GM12878 (cell line): ENCODE results near the gene LRP1B.

Experiments used
- CTCF ChIP-seq, 3 experiments: IDR thresholded peaks in 2 of 3; conservative IDR thresholded peaks in 1 of 3; 2 replicates each; pipeline ENCODE4 v1.5.1; 2011; ENCODE audit warnings: low read depth in 3 of 3, low read length in 3 of 3, mild to moderate bottlenecking in 3 of 3, control low read depth in 2 of 3, moderate library complexity in 2 of 3, inconsistent platforms in 1 of 3, mixed read lengths in 1 of 3; ENCODE audit not compliant: control insufficient read depth in 2 of 3, insufficient read depth in 1 of 3; ENCODE audit errors: extremely low read depth in 1 of 3
- EGR1 ChIP-seq, 2 experiments: IDR thresholded peaks; 1 replicate in 1 of 2; 2 replicates in 1 of 2; pipeline ENCODE4 v1.6.1; 2011 to 2012; ENCODE audit warnings: low read depth in 2 of 2, low read length in 2 of 2, borderline replicate concordance in 1 of 2, mild to moderate bottlenecking in 1 of 2, moderate library complexity in 1 of 2
- JUNB ChIP-seq: IDR thresholded peaks from 2 replicates; pipeline ENCODE4 v1.6.1; 2016; ENCODE audit warnings: antibody characterized with exemption, mild to moderate bottlenecking
- ZBTB11 ChIP-seq: fragments of 450-650 bp; formaldehyde crosslinking; IDR thresholded peaks from 2 replicates; pipeline ENCODE4 v1.5.0; 2022; ENCODE audit warnings: mild to moderate bottlenecking, missing genetic modification characterization
- ZZZ3 ChIP-seq: IDR thresholded peaks from 2 replicates; pipeline ENCODE4 v1.6.1; 2011; ENCODE audit warnings: low read depth; ENCODE audit not compliant: control insufficient read depth, insufficient read length

GRCh38 chr2:140975237-140975636 is 1155.6 kb downstream of the LRP1B start:
- TF ChIP-seq CTCF (IDR thresholded peaks at IDR 0.05 in 2 of 3, conservative IDR thresholded peaks at IDR 0.05 in 1 of 3; ENCODE audit: control insufficient read depth in 2 of 3, extremely low read depth in 1 of 3, insufficient read depth in 1 of 3, low read depth in 3 of 3, low read length in 3 of 3) (no peak), EGR1 (IDR thresholded peaks at IDR 0.05; ENCODE audit: borderline replicate concordance in 1 of 2, low read depth in 2 of 2, low read length in 2 of 2) (no peak), JUNB (no peak), ZZZ3 (no peak), ZBTB11 (CRISPR knock-in tag) (no peak)
